NCI-H748 (cell line): ENCODE measurements around the gene GAB2.

Experiments used
- DNase-seq: peaks from one replicate; lab custom pipeline; 2025; ENCODE audit not compliant: unreplicated experiment; lab: John Stamatoyannopoulos, UW

The GAB2 gene

GRCh38 chr11:78428773-78429172 is 11.2 kb upstream of the GAB2 start:
- no peak for DNase-seq

GRCh38 chr11:78428266-78428636 is 10.6 kb upstream of the GAB2 start:
- DNase-seq: no peak

GRCh38 chr11:78427615-78428265 is 10.1 kb upstream of the GAB2 start:
- DNase-seq: no peak

DNA sequence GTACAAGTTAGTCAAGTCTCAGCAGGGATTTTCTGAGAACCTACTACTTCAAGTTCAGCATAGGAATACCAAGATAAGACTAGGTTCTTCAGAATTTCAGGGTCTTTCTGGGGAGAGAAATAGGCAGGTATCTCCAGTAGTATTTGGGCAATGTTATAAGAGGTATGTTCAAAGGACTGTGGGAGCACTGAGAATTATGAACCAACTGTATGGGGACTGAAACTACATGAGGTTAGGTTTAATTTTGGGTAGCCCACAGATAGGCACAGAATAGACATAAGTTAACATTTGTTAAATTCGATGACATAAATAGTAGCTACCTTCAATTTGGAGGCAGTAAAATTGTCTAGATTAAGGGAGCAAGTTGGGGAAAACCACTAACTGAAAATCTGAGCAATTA is 9.2 kb upstream of the GAB2 start:
- DNase-seq: no peak

DNA sequence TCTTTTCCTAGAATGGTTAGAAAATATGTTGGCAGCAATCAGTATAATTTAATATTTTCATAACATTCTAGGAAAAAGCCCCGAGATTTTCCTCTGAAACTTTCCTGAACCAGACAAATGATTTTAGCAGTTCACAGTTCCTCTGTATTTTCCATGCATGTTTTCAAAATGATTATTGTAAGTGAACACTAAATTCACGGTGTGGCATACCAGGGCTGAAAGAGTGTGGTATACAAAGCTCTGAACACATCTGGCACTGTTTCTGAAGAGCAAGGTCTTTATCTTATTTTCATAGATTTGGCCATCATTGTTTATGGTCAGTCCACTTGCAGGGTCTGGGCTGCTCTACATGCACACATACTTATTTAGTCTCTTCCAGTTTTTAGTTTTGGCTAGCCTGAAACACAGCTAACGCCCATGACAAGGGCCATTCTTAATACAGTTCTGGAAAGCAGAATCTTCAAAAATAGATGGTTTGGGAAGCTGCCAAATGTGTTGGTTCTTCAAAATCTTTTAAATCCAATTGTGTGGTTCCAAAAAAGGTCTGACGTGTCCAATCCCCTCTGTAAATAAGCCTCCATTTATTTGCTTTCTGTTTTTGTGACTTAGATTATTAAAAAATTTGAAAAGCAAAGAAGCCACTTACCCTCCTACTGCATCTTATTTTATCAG is 7.9 kb upstream of the GAB2 start:
- DNase-seq: no peak

DNA sequence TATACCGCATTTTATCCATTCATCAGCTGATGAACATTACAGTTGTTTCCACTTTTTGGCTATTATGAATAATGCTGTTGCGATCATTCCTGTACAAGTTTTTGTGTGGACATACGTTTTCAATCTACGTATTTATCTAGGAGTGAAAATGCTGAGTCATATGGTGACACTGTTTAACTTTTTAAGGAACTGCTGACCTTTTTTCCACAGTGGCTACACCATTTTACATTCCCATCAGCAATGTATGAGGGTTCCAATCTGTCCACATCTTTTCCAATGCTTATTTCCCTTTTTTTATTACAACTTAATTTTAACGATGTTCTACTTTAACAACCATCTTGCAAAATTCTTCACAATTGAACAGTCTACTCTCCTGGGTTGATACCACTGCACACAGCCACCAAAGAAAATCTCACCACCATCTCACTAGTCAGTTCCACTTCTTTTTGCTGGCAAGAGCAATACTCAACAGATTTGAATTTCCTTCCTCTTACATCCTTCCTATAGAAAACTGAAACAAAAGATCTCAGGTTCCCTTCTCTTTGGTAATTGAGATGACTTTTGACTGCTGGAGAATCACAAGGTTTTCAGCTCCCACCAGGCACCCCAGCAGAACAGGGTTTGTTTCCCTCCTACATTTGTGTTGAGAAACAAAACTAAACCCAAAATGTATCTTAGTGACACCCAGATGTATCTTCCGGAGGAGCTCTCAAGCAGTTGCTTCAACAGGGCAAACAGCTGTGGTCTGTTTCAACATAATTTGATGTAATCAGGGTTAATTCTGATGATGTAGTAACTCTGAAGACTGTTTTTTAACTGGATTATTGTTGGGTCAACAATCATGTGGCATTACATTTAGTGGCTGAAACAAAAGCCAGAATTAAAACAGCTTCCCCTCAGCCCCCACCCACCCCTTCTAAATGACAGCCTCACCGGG is 7.0 kb upstream of the GAB2 start:
- DNase-seq: no peak

DNA sequence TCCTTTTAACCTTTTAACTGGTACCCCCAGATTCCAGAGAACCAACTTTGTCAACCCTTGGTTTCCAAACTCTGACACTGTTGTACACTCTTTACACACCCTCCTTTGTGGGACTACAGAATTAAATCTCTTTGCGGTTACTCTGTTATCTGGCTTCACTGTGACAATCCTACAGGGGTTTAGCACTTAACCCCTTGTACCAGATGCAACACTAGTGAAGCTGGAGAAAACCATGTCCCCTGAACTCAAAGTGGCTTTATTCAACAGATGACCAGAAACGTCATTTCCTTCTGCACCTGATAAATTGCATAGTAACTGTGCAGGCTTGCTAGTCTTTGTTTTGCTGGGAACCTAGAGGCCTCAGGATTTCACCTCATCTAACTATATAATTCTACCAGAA is 5.6 kb upstream of the GAB2 start:
- no peak for DNase-seq

- peak; percentile 55 for DNase-seq
These were observed 3.2 kb upstream of the GAB2 start for GRCh38 chr11:78420796-78421209.

GRCh38 chr11:78420255-78420764 is 2.7 kb upstream of the GAB2 start:
- DNase-seq: peak; percentile 76

DNA sequence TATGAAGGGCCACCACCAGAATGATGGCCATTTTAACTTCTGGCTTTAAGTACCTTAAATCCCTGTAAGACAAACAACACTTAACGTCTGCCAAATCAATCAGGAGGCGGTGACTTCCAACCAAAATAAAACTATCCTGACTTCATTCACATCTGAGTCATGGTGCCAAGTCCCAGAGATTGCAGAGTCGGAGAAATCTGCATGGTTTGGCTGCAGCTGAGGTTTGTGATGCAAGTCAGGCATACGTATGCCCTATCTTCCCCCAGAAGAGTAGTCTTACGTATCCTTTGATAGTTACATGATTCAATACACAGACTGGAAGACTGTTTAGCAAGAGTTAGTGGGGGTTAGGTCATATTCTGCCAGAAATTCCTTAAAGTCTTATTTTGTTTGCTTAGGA is 1.7 kb upstream of the GAB2 start:
- DNase-seq: no peak

DNA sequence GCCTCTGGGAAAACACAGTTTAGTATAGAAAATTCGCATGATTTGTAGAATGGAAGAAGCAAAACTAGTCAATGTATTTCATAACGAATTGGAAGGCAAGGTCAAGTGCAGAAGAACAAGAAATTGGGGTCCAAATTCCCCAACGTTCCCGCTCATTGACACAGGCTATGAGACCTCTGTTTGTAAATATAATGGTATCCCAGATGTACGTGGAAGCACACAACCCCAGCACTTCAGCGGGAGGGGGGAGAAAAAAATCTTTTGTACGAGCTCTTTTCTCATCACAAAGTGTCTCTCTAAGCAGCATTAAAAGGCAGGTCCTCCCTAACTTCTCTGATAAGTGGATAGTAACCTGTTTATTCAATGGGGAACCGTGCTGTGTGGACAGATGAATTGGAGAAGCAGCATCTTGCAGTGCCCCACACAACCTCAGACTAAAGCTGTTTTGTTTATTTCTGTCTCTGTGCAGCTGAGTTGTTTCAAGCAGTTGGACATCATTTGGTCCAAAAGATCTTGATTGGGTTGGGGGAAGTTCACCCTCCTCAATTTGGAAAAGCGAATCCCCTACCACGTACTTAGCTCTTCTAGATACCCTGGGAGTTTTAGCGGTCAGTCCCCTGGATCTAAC is 1.1 kb upstream of the GAB2 start:
- DNase-seq: peak; percentile 37

DNA sequence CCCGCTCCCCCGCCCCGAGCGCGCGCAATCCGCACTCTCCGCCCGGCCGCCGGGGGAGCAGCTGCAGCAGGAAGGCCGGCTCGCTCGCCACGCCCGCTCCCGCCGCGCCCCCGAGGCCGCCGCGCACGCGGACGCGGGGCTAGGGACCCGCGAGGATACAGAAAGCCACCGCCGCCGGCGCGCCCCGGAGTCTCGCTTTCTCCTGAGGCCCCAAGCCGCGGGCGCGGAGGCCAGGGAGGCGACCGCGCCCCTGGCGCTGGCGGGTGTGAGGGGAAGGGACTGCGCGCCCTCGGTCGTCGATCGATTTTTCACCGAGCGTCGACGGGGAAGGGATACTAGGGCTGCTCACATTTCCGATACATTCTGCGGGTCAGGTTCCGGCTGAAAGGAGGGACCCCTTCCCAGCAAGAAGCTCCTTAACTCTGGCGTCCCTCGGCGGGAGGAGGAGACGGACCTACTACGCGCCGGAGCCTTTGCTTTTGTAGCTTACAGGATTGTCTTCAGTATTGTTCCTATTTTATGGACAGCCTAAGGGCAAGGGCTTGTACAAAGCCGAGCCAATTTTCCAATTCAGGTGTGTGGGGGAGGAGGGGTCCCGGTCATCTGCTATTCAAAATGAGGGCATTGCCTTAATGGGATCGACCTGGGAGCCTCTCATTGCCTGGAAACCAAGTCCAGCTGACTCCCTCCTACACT is 416 bp upstream of the GAB2 start:
- peak; percentile 92 for DNase-seq

DNA sequence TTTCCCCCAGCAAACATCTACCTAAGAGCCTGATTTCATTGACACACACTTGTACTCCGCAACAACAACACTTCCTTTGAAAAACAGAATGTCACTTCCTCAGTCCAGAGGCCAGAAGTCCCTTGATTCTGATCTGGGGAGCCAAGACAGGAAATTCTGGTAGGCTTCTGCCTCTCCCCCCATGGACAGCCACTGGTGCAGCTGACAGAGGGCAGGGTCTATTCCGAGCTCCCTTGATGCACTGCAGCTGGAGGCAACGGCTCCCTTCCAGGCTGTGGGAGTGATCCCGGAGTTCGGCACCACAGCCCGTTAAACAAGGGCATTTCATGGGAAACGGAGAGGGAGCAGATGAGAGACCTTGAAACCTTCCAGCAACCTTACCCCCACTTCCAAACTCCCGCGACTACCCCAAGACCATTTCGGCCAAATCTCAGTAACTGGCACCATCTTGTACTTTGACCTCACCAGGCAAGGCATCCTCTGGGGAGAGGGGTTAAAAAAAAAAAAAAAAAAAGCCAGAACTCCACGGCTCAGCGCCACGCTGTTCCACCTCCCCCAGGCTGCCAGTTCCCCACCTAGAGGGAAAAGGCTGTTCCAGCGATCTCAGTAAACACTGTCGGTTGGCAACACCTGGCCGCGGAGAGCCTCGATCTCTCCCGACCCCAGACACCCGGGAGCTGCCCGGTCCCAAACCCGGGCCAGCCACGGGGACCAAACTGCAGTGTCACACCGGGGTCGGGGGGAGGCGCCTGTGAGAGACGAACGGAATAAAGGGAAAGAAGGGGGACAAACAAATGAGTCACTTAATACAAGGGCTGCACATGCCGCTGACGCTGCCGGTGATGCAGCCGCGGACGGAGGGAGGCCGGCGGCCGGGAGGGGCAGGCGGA is 1.1 kb downstream of the GAB2 start:
- peak; percentile 84 for DNase-seq

DNA sequence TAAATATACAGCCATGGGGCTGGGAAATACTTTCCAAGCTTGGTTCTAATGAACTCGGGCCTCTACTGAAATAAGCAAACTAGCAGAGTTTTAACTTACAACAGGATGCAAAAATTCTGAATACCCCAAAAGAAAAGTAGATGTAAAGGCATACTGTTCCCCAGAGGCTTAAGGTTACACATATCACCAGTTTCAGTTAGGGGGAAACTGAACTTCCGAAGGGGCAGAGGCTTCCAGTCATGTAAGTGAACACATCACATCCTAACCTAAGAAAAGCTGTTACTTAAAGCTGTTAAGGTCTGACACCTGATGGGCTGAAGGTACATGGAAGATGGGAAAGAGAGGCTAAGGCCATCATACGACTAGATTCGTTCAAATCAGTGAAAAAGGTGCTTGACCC is 2.3 kb downstream of the GAB2 start:
- no peak for DNase-seq

GRCh38 chr11:78414321-78415051 is 3.1 kb downstream of the GAB2 start:
- peak; percentile 10 for DNase-seq

GRCh38 chr11:78408619-78409018 is 9.0 kb downstream of the GAB2 start:
- no peak for DNase-seq

GRCh38 chr11:78406568-78407196 is 10.9 kb downstream of the GAB2 start:
- no peak for DNase-seq

DNA sequence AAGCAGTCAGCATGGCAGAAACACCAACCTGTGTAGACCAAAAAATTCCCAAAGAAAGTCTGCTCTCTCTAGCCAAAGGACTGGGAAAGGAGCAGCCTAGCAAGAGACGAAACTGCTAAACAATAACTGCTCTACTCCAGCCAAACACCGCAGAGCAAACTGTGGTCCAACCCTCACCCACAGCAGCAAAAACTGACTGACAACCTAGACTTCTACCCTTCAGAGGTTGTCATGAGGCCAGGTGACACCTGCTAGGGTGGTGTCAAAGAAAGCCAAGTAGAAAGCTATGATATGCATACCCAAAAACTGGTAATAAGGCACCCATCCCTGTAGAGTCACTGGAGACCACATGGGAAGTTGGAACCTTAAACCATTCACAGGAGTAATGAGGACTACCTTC is 11.8 kb downstream of the GAB2 start:
- no peak for DNase-seq

- no peak for DNase-seq
These were observed 13.8 kb downstream of the GAB2 start for GRCh38 chr11:78403781-78404180.
